Right lobe of liver (tissue), 6 donors: ENCODE results near the gene MYO1B. TPM values are rescaled to one million over a fixed set of nuclear protein-coding genes. Genes with fewer than 3 reads are reported as not detected.

Experiments
- ATAC-seq, 4 donors: fragments of 200-7000 bp; cut with Tn5 transposase; one replicate each; pipeline ENCODE4 v1.9.1; 2020; ENCODE audit warnings: mild to moderate bottlenecking in 4 of 4, moderate library complexity in 4 of 4
- DNase-seq, 3 donors: peaks; one replicate each; pipeline ENCODE4 v3.0.0-alpha.2; 2020
- H3K27ac ChIP-seq, 3 donors: fragments of 200-600 bp; one replicate each; pipeline ENCODE4 v1.8.0; 2022
- H3K27me3 ChIP-seq, 2 donors: fragments of 200-600 bp; one replicate each; pipeline ENCODE4 v1.8.0; 2022
- H3K36me3 ChIP-seq, 4 donors: fragments of 200-600 bp; sonication (generic) in 1 of 4; one replicate each; pipeline versions ENCODE4 v1.5.1 to v1.8.0; 2017 to 2022; ENCODE audit warnings: control low read depth in 1 of 4
- H3K4me1 ChIP-seq, 4 donors: fragments of 200-600 bp; sonication (generic) in 1 of 4; one replicate each; pipeline versions ENCODE4 v1.5.1 to v1.8.0; 2017 to 2022; ENCODE audit warnings: control low read depth in 1 of 4
- H3K4me3 ChIP-seq, 3 donors: fragments of 200-600 bp; one replicate each; pipeline ENCODE4 v1.8.0; 2022
- H3K9me3 ChIP-seq, 4 donors: fragments of 200-600 bp; sonication (generic) in 1 of 4; one replicate each; pipeline versions ENCODE4 v1.5.1 to v1.8.0; 2017 to 2022; ENCODE audit warnings: control low read depth in 1 of 4
- CTCF ChIP-seq, 4 donors: fragments of 200-600 bp in 3 of 4; fragments of 450-650 bp in 1 of 4; IDR thresholded peaks; one replicate each; pipeline versions ENCODE4 v1.5.1 to v1.8.0; 2016 to 2022; ENCODE audit warnings: antibody characterized with exemption in 4 of 4, mild to moderate bottlenecking in 2 of 4
- POLR2A ChIP-seq: fragments of 450-650 bp; IDR thresholded peaks from one replicate; pipeline ENCODE4 v1.6.1; 2017; ENCODE audit warnings: antibody characterized with exemption, mild to moderate bottlenecking
- WGBS: methylation state at CpG from one replicate; pipeline ENCODE4 v1.1.6; 2018; ENCODE audit warnings: low coverage, low lambda C conversion rate; ENCODE audit not compliant: insufficient coverage; ENCODE audit errors: missing lambda C conversion rate; 5-methylcytosine and 5-hydroxymethylcytosine counted together
- intact Hi-C, 2 donors: fragments of 100-400 bp; cut with DNase I; formaldehyde crosslinking; loops; one replicate each; pipeline versions ENCODE4 v1.11.2 to v1.14.1; 2022
- total RNA-seq, 6 experiments: library from RNA; depleted of rRNA in 2 of 6; stranded (reverse); fragments of >200 nt in 2 of 6; fragmentation: NEBNext Ultra II Directional in 3 of 6; extraction: Animal tissue kit (Norgen Biotek cat#: 25700) in 3 of 6; gene quantifications; one replicate each; pipeline versions ENCODE4 v1.1.0 to v1.2.4, GENCODE V29; 2016 to 2023
- donor health status: DM: no; HTN: yes; CAD: no.
- donor health status: DM: no; HTN: no; CAD: no.
- donor health status: DM: no; HTN: no; CAD: no.
- donor health status: DM: no; HTN: yes; CAD: no.
- donor health status: DM: no; HTN: yes; CAD: no.

The MYO1B gene
- total RNA-seq, 6 experiments from 2014 or later, result 171 to 273 (median 221) TPM

DNA sequence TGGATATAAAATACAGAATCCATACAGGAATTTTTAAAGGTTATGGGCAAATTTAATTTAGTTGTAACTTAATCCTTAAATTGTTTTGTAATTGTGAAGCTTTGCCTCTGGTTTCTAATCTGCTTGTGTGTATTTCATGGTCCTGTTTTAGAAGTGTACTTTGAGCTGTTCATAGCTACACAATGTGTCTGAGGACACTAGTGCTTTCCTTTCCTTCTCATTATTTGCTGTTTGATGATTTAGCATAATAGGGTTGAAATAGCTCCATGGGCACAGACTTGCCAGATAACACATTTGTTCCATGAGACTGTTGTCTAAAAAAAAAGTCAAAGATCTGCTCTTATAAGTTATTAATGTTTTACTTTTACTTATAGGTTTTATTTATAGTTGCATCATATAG is 134.2 kb downstream of the MYO1B start:
- TF ChIP-seq POLR2A (no peak), CTCF (IDR thresholded peaks at IDR 0.05) (no peak)

GRCh38 chr2:191382801-191383200 is 137.6 kb downstream of the MYO1B start:
- Histone ChIP-seq H3K9me3 (no peaks in the 10 kb centered on the region), H3K27ac (peak overlapping the region in 1 of 3 donors; percentile 38), H3K4me1 (peaks cover 0 to 25% (median 11%) of the 10 kb centered on the region in 4 donors), H3K4me3 (no peak overlapping the region), H3K27me3 (no peaks in the 10 kb centered on the region), H3K36me3 (peaks cover 0 to 48% (median 23%) of the 10 kb centered on the region in 4 donors)
- DNase-seq (peak in 2 of 3 donors; percentile 45 to 77), ATAC-seq (peak; percentile 76 to 88 (median 82))
- WGBS, result 17% methylated on average over 1 of the region's 1 CpG
- intact Hi-C loops, result no loop called here
- TF ChIP-seq CTCF (IDR thresholded peaks at IDR 0.05) (no peak), POLR2A (no peak)

More for the DNA sequence above, 134.2 kb downstream of the MYO1B start:
- Histone ChIP-seq H3K27me3 (no peaks in the 10 kb centered on the region), H3K36me3 (peaks cover 0 to 22% (median 7%) of the 10 kb centered on the region in 4 donors), H3K27ac (peak overlapping the region in 1 of 3 donors; percentile 24), H3K9me3 (no peaks in the 10 kb centered on the region), H3K4me1 (peaks cover 0 to 46% (median 19%) of the 10 kb centered on the region in 4 donors), H3K4me3 (no peak overlapping the region)
- intact Hi-C loops, result no loop called here
- ATAC-seq (peak in 3 of 4 donors; percentile 17 to 35 (median 20)), DNase-seq (no peak)

- H3K9me3 ChIP-seq, result no peaks in the 10 kb centered on the region
- intact Hi-C loops, result no loop called here
- TF ChIP-seq POLR2A, result no peak
- TF ChIP-seq CTCF (IDR thresholded peaks at IDR 0.05), result no peak
- 25% methylated on average over 1 of the region's 1 CpG for WGBS
- H3K27ac ChIP-seq, result no peak overlapping the region
- ATAC-seq (no peak), DNase-seq (no peak)
- peaks cover 0 to 20% (median 7%) of the 10 kb centered on the region in 4 donors for H3K4me1 ChIP-seq
- no peaks in the 10 kb centered on the region for H3K27me3 ChIP-seq
- H3K36me3 ChIP-seq, result peaks cover 0 to 55% (median 26%) of the 10 kb centered on the region in 4 donors
- H3K4me3 ChIP-seq, result no peak overlapping the region
Observed at GRCh38 chr2:191383486-191383885, 138.3 kb downstream of the MYO1B start.

DNA sequence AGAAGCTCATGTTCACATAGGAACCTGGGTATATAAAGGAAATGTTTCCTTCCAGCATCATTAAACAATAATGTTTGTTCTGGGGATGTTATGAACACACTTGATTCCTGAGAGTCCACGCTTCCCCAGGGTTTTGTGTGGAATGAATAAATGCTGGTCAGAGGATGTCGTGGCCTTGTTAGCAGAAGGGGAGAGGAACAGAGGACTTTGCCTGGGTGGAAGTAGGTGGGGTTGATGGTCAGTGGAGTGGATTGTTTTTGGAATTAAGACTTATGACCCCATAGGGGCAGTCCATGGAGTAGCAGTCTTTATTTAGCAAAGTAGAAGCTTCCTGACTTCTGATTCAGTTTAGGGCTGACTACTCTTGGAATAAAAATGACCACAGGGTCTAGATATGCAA is 139.6 kb downstream of the MYO1B start:
- DNase-seq (no peak), ATAC-seq (no peak)
- no peak for TF ChIP-seq CTCF (IDR thresholded peaks at IDR 0.05)
- no peak for TF ChIP-seq POLR2A
- H3K27me3 ChIP-seq, result no peaks in the 10 kb centered on the region
- no peak overlapping the region for H3K4me3 ChIP-seq
- H3K27ac ChIP-seq, result no peak overlapping the region
- intact Hi-C loops, result no loop called here
- H3K36me3 ChIP-seq, result peaks cover 0 to 69% (median 32%) of the 10 kb centered on the region in 4 donors
- peaks cover 0 to 15% (median 7%) of the 10 kb centered on the region in 4 donors for H3K4me1 ChIP-seq
- no peaks in the 10 kb centered on the region for H3K9me3 ChIP-seq
- 67% methylated on average over 2 of the region's 2 CpGs for WGBS
